Measurements from ENCODE around the gene ADCY6. TPM values are rescaled to one million over a fixed set of nuclear protein-coding genes. Genes with fewer than 3 reads are reported as not detected.

Gene ADCY6
- total and polyA plus RNA-seq, 7 experiments from 2014 or later = 0.07 to 0.22 (median 0.08) TPM; not detected in 4

- H3K4me3 ChIP-seq (ENCODE audit: low read length) = no peak overlapping the region
- ChIA-PET CTCF (no interaction called here), POLR2A (no interaction called here)
- H3K27ac ChIP-seq (ENCODE audit: low read depth, low read length) = no peak overlapping the region
- no peaks in the 10 kb centered on the region for H3K36me3 ChIP-seq (ENCODE audit: control insufficient read depth in 2 of 3, insufficient read depth in 3 of 3, low read length in 3 of 3)
- Mint-ChIP-seq H3K27ac (no peak overlapping the region), H3K9me3 (no peaks in the 10 kb centered on the region), H3K36me3 (peaks cover 0 to 1% (median 0%) of the 10 kb centered on the region in 5 donors), H3K27me3 (peaks cover 0 to 21% (median 0%) of the 10 kb centered on the region in 5 donors), H3K4me3 (no peak overlapping the region), H3K4me1 (peaks cover 0 to 11% (median 7%) of the 10 kb centered on the region in 7 donors)
- no peaks in the 10 kb centered on the region for H3K9me3 ChIP-seq (ENCODE audit: control insufficient read depth in 2 of 3, low read length in 3 of 3)
- no peak for DNase-seq
- ATAC-seq = no peak
- no peaks in the 10 kb centered on the region for H3K27me3 ChIP-seq (ENCODE audit: control insufficient read depth in 2 of 2, insufficient read depth in 2 of 2, low read length in 2 of 2)
- peaks cover 5% of the 10 kb centered on the region in 2 donors for H3K4me1 ChIP-seq (ENCODE audit: control insufficient read depth in 2 of 2, insufficient read depth in 2 of 2, low read length in 2 of 2)
- intact Hi-C loops (cut with micrococcal nuclease) = no loop called here
These were observed 33.8 kb upstream of the ADCY6 start for GRCh38 chr12:48822711-48823110.

GRCh38 chr12:48822139-48822538 lies 33.2 kb upstream of the ADCY6 start:
- ChIA-PET CTCF (interaction anchor here (1.4 kb wide), 1 partner anchor 31 kb away, joined by 3 read pairs; no protein-coding TSS in a partner anchor), POLR2A (no interaction called here)
- Mint-ChIP-seq H3K9me3 (no peaks in the 10 kb centered on the region), H3K36me3 (peaks cover 0 to 1% (median 0%) of the 10 kb centered on the region in 5 donors), H3K4me3 (no peak overlapping the region), H3K27me3 (peaks cover 0 to 27% (median 0%) of the 10 kb centered on the region in 5 donors), H3K4me1 (peaks cover 0 to 16% (median 12%) of the 10 kb centered on the region in 7 donors), H3K27ac (peak overlapping the region in 1 of 9 donors; percentile 59)
- H3K36me3 ChIP-seq (ENCODE audit: control insufficient read depth in 2 of 3, insufficient read depth in 3 of 3, low read length in 3 of 3) = no peaks in the 10 kb centered on the region
- intact Hi-C loops (cut with micrococcal nuclease) = no loop called here
- DNase-seq (no peak), ATAC-seq (no peak)
- no peak overlapping the region for H3K4me3 ChIP-seq (ENCODE audit: low read length)
- no peaks in the 10 kb centered on the region for H3K27me3 ChIP-seq (ENCODE audit: control insufficient read depth in 2 of 2, insufficient read depth in 2 of 2, low read length in 2 of 2)
- H3K9me3 ChIP-seq (ENCODE audit: control insufficient read depth in 2 of 3, low read length in 3 of 3) = no peaks in the 10 kb centered on the region
- peaks cover 7 to 8% of the 10 kb centered on the region in 2 donors for H3K4me1 ChIP-seq (ENCODE audit: control insufficient read depth in 2 of 2, insufficient read depth in 2 of 2, low read length in 2 of 2)
- no peak overlapping the region for H3K27ac ChIP-seq (ENCODE audit: low read depth, low read length)

- no peaks in the 10 kb centered on the region for H3K27me3 ChIP-seq (ENCODE audit: control insufficient read depth in 2 of 2, insufficient read depth in 2 of 2, low read length in 2 of 2)
- H3K27ac ChIP-seq (ENCODE audit: low read depth, low read length) = no peak overlapping the region
- POLR2A ChIA-PET = interaction anchor here (0.6 kb wide), 1 partner anchor 315 kb away, joined by 4 read pairs; no protein-coding TSS in a partner anchor
- no peak for DNase-seq
- Mint-ChIP-seq H3K36me3 (peaks cover 0 to 4% (median 0%) of the 10 kb centered on the region in 5 donors), H3K9me3 (no peaks in the 10 kb centered on the region), H3K27me3 (peaks cover 0 to 37% (median 5%) of the 10 kb centered on the region in 5 donors), H3K4me1 (peaks cover 16 to 33% (median 25%) of the 10 kb centered on the region in 7 donors), H3K27ac (peak overlapping the region in 2 of 9 donors; percentile 14 to 28), H3K4me3 (peak overlapping the region in 8 of 10 donors; percentile 22 to 95 (median 68))
- H3K9me3 ChIP-seq (ENCODE audit: control insufficient read depth in 2 of 3, low read length in 3 of 3) = no peaks in the 10 kb centered on the region
- H3K36me3 ChIP-seq (ENCODE audit: control insufficient read depth in 2 of 3, insufficient read depth in 3 of 3, low read length in 3 of 3) = no peaks in the 10 kb centered on the region
- peaks cover 11 to 19% of the 10 kb centered on the region in 2 donors for H3K4me1 ChIP-seq (ENCODE audit: control insufficient read depth in 2 of 2, insufficient read depth in 2 of 2, low read length in 2 of 2)
- intact Hi-C loops (cut with micrococcal nuclease) = loop anchor here (1.0 to 5.0 kb wide), 3 partner anchors 33 to 138 kb away; partner anchors contain the start of genes DDX23 (in 1 of the 2) and KANSL2 (in 1 of the 2)
- no peak overlapping the region for H3K4me3 ChIP-seq (ENCODE audit: low read length)
- CTCF ChIA-PET = no interaction called here
- no peak for ATAC-seq
These were observed 31.3 kb upstream of the ADCY6 start for GRCh38 chr12:48819986-48820725.

GRCh38 chr12:48818831-48819590 lies 30.1 kb upstream of the ADCY6 start:
- Mint-ChIP-seq H3K27ac (peak overlapping the region in 6 of 9 donors; percentile 17 to 86 (median 50)), H3K9me3 (no peaks in the 10 kb centered on the region), H3K36me3 (peaks cover 0 to 3% (median 0%) of the 10 kb centered on the region in 5 donors), H3K4me3 (peak overlapping the region; percentile 80 to 95 (median 86)), H3K4me1 (peaks cover 18 to 35% (median 27%) of the 10 kb centered on the region in 7 donors), H3K27me3 (peaks cover 0 to 37% (median 5%) of the 10 kb centered on the region in 5 donors)
- Histone ChIP-seq H3K27ac (ENCODE audit: low read depth, low read length) (peak overlapping the region; percentile 31), H3K4me1 (ENCODE audit: control insufficient read depth in 2 of 2, insufficient read depth in 2 of 2, low read length in 2 of 2) (peaks cover 11 to 19% of the 10 kb centered on the region in 2 donors), H3K4me3 (ENCODE audit: low read length) (peak overlapping the region; percentile 48), H3K9me3 (ENCODE audit: control insufficient read depth in 2 of 3, low read length in 3 of 3) (no peaks in the 10 kb centered on the region), H3K27me3 (ENCODE audit: control insufficient read depth in 2 of 2, insufficient read depth in 2 of 2, low read length in 2 of 2) (no peaks in the 10 kb centered on the region), H3K36me3 (ENCODE audit: control insufficient read depth in 2 of 3, insufficient read depth in 3 of 3, low read length in 3 of 3) (no peaks in the 10 kb centered on the region)
- ChIA-PET POLR2A (interaction anchor here (1.0 kb wide), 1 partner anchor 33 kb away, joined by 4 read pairs; the partner anchor contains the start of gene DDX23), CTCF (no interaction called here)
- DNase-seq (peak in 6 of 9 donors; percentile 23 to 50 (median 36)), ATAC-seq (no peak)
- intact Hi-C loops (cut with micrococcal nuclease) = loop anchor here (1.0 to 5.0 kb wide), 5 partner anchors 34 to 199 kb away; partner anchors contain the start of genes KANSL2 (in 2 of the 2), DDX23 (in 1 of the 2) and PRKAG1 (in 1 of the 2)

DNA sequence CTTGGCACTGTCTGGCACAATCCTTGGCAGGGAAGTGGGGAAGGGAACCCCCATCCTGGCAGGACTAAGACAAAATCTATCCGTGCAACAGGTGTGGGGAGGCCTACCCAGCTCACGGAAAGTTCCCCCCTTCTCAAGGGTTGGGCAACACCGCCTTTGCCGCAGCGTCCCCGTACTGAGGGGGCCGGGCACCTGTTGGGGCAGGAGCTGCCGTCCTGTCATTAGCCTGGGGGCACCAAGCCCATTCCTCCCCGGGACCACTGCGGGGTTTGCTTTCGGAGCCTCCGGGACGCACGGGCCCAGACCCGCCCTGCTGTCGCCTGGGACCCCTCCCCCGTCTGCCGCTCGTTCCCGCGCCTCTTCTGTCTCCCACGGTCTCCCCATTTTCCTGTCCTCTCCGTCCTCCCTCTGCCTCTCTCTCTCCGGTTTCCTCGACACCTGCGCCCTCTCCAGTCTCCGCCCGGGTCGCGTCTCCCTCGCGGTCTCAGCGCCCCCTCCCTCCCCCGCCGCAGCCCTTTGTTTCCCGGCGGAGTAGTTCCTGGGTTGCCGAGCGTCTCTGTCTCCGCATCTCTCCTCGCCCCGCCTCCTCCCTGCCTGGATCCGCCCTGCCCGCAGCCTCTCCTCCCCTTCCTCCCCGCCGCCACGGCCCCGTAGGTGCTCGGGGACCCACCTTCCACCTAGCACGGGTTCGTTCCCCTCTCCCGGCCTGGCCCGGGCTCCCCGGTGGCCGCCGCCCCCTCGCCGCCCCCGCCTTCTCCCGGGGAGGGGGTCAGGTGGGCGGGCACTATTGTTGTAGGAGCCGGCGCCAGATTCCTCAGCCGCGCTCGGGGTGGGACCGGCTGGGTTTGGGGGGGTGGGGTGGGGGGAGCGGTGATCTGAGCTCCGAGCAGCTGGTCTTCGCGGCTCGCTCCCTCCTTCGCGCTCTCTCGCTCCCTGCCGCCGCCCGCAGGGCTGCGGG lies 29.3 kb upstream of the ADCY6 start, which contains the start of gene CACNB3:
CACNB3 (plus strand) TSS at position 624 of the 958 bp plus-strand sequence. CDS start 434 bp downstream, outside the sequence.
- ATAC-seq (peak; percentile 75), DNase-seq (peak; percentile 56 to 83 (median 73))
- Mint-ChIP-seq H3K4me3 (peak within 1 kb of the TSS; percentile 83 to 95 (median 90)), H3K36me3 (peaks cover 0 to 3% (median 0%) of the 10 kb centered on the region in 5 donors), H3K4me1 (peaks cover 18 to 39% (median 31%) of the 10 kb centered on the region in 7 donors), H3K27ac (peak within 1 kb of the TSS in 8 of 9 donors; percentile 14 to 86 (median 50)), H3K9me3 (no peaks in the 10 kb centered on the region), H3K27me3 (peaks cover 0 to 37% (median 5%) of the 10 kb centered on the region in 5 donors)
- H3K27me3 ChIP-seq (ENCODE audit: control insufficient read depth in 2 of 2, insufficient read depth in 2 of 2, low read length in 2 of 2) = no peaks in the 10 kb centered on the region
- no peaks in the 10 kb centered on the region for H3K9me3 ChIP-seq (ENCODE audit: control insufficient read depth in 2 of 3, low read length in 3 of 3)
- intact Hi-C loops (cut with micrococcal nuclease) = loop anchor here (1.0 to 5.0 kb wide), 4 partner anchors 35 to 200 kb away; partner anchors contain the start of genes KANSL2 (in 2 of the 2), DDX23 (in 1 of the 2) and PRKAG1 (in 1 of the 2)
- peaks cover 7 to 19% of the 10 kb centered on the region in 2 donors for H3K4me1 ChIP-seq (ENCODE audit: control insufficient read depth in 2 of 2, insufficient read depth in 2 of 2, low read length in 2 of 2)
- H3K4me3 ChIP-seq (ENCODE audit: low read length) = peak within 1 kb of the TSS; percentile 73
- H3K36me3 ChIP-seq (ENCODE audit: control insufficient read depth in 2 of 3, insufficient read depth in 3 of 3, low read length in 3 of 3) = no peaks in the 10 kb centered on the region
- POLR2A ChIA-PET = interaction anchor here (0.6 to 1.1 kb wide), 4 partner anchors 33 to 1200 kb away, joined by 3 to 4 read pairs (median 4); partner anchors contain the start of gene DDX23
- H3K27ac ChIP-seq (ENCODE audit: low read depth, low read length) = peak within 1 kb of the TSS; percentile 31
- CTCF ChIA-PET = interaction anchor here (0.5 to 0.6 kb wide), 2 partner anchors 23 to 54 kb away, joined by 3 read pairs; no protein-coding TSS in a partner anchor
